ELR (cell line): ENCODE results near the gene FAIM.
"Not testable (repeated sequence)": the region's sequence is repeated elsewhere in the genome, so short reads cannot be mapped to it uniquely, and the experiment has no call there.

Experiments
- DNase-seq: peaks from one replicate; pipeline ENCODE4 v3.0.0-alpha.2; 2015; ENCODE audit warnings: low read depth

Gene FAIM

GRCh38 chr3:138680974-138681373, 72.4 kb downstream of the FAIM start:
- not testable (repeated sequence) for DNase-seq

DNA sequence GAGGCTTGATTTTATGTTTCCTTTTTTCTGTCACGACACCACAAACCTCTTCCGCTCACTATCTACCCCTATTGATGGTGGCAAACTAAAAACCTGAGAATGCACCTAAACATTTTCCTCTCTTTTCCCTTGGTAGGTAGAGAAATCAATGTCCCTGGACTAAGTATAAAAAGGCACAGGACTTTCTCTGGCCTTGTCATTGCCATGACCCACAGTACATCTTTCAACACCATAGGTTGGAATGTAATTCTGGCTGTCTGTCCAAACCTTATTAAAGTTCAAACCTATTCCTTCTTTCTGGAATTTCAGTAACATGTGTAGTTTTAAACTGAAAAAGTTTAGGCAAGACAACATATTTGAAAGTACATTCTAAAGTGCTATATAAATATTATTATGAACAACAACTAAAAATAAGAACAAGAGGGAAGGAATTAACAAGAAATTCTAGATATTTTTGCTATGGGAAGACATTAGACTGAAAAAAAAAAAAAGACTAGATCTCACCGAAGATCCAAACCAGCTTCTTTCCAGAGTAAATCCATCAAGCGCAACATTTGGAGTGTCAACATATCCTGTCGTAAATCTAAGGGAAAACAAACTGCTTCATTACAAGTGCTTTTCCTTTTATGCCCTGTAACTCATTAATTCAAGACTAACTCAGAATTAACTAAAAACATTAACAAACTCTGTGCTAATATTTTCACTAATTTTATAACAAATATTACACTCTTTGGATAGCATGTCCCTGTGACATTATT, 73.1 kb downstream of the FAIM start:
- no peak for DNase-seq

DNA sequence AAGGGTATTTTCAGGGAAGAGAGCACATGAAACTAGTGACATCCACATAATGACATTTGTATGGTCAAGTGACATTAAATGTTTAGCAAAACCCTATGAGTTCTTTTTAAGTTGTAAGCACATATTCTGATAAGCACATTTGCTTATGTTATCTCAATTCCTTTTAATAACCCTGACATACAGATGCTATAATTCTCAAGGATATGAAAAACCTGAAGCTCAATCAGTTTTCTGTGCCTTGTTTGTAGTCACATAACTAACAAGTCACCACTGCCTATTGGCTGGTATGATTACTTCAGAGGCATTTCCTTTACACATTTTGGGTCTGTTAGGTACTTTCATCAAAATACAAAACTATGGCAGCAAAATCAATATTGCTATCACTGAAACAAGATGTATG, 74.1 kb downstream of the FAIM start:
- DNase-seq: no peak
